Ishikawa (cell line): ENCODE results near the gene SHLD3.

ENCODE experiments used
- CEBPB ChIP-seq: IDR thresholded peaks from 2 replicates; pipeline ENCODE4 v1.6.1; 2012
- CREB1 ChIP-seq: IDR thresholded peaks from 2 replicates; pipeline ENCODE4 v1.6.1; 2012; ENCODE audit warnings: low read depth
- EGR1 ChIP-seq: IDR thresholded peaks from 2 replicates; pipeline ENCODE4 v1.6.1; 2012
- EP300 ChIP-seq: IDR thresholded peaks from 2 replicates; pipeline ENCODE4 v1.6.1; 2012; ENCODE audit warnings: borderline replicate concordance
- FOXM1 ChIP-seq: IDR thresholded peaks from 2 replicates; pipeline ENCODE4 v1.6.1; 2012; ENCODE audit warnings: low read depth, borderline replicate concordance
- MAX ChIP-seq: IDR thresholded peaks from 2 replicates; pipeline ENCODE4 v1.6.1; 2012
- NFIC ChIP-seq: IDR thresholded peaks from 2 replicates; pipeline ENCODE4 v1.6.1; 2012
- RAD21 ChIP-seq: IDR thresholded peaks from 2 replicates; pipeline ENCODE4 v1.6.1; 2012; ENCODE audit warnings: low read depth
- TAF1 ChIP-seq: IDR thresholded peaks from 2 replicates; pipeline ENCODE4 v1.6.1; 2012; ENCODE audit warnings: low read depth, mild to moderate bottlenecking
- TCF12 ChIP-seq: IDR thresholded peaks from 2 replicates; pipeline ENCODE4 v1.6.1; 2012; ENCODE audit warnings: low read depth
- TEAD4 ChIP-seq: IDR thresholded peaks from 2 replicates; pipeline ENCODE4 v1.6.1; 2012
- YY1 ChIP-seq: IDR thresholded peaks from 2 replicates; pipeline ENCODE4 v1.6.1; 2012; ENCODE audit warnings: low read depth
- ZBTB7A ChIP-seq: IDR thresholded peaks from 2 replicates; pipeline ENCODE4 v1.6.1; 2012; ENCODE audit warnings: low read depth
- TF ChIP-seq, protein P1 (sequence below): IDR thresholded peaks from 2 replicates; pipeline ENCODE4 v1.6.1; 2012; ENCODE audit warnings: low read depth, mild to moderate bottlenecking
- TF ChIP-seq, protein P2 (sequence below): IDR thresholded peaks from 2 replicates; pipeline ENCODE4 v1.6.1; 2012

Gene SHLD3

DNA sequence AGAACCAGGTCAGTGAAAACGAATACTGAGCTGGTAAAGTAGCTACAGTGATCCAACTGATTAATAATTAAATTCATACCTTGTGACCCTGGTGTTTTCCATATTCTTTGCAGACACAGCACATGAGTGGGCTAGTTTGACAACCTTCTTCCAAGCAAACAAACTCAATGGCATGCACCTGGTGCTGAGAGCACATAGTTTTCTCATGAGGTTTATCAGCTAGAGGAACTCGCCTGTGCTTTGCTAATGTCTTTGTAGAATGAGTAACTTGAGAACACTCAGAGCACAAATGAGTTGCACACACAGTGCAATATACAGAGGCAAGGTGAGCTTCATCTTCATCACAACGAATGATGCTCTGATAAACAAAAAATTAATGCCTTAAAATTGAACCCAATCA, 13.3 kb upstream of the SHLD3 start:
- no peak for TF ChIP-seq CEBPB
- TF ChIP-seq, protein P1, sequence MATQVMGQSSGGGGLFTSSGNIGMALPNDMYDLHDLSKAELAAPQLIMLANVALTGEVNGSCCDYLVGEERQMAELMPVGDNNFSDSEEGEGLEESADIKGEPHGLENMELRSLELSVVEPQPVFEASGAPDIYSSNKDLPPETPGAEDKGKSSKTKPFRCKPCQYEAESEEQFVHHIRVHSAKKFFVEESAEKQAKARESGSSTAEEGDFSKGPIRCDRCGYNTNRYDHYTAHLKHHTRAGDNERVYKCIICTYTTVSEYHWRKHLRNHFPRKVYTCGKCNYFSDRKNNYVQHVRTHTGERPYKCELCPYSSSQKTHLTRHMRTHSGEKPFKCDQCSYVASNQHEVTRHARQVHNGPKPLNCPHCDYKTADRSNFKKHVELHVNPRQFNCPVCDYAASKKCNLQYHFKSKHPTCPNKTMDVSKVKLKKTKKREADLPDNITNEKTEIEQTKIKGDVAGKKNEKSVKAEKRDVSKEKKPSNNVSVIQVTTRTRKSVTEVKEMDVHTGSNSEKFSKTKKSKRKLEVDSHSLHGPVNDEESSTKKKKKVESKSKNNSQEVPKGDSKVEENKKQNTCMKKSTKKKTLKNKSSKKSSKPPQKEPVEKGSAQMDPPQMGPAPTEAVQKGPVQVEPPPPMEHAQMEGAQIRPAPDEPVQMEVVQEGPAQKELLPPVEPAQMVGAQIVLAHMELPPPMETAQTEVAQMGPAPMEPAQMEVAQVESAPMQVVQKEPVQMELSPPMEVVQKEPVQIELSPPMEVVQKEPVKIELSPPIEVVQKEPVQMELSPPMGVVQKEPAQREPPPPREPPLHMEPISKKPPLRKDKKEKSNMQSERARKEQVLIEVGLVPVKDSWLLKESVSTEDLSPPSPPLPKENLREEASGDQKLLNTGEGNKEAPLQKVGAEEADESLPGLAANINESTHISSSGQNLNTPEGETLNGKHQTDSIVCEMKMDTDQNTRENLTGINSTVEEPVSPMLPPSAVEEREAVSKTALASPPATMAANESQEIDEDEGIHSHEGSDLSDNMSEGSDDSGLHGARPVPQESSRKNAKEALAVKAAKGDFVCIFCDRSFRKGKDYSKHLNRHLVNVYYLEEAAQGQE = no peak
- TF ChIP-seq TAF1 = no peak
- no peak for TF ChIP-seq FOXM1
- no peak for TF ChIP-seq NFIC

GRCh38 chr5:65612298-65612907, 12.4 kb upstream of the SHLD3 start:
- TF ChIP-seq RAD21 (no peak), CEBPB (0 out of 2 replicates have a peak, but pooled peaks have one; percentile 50), ZBTB7A (no peak), EP300 (no peak)

DNA sequence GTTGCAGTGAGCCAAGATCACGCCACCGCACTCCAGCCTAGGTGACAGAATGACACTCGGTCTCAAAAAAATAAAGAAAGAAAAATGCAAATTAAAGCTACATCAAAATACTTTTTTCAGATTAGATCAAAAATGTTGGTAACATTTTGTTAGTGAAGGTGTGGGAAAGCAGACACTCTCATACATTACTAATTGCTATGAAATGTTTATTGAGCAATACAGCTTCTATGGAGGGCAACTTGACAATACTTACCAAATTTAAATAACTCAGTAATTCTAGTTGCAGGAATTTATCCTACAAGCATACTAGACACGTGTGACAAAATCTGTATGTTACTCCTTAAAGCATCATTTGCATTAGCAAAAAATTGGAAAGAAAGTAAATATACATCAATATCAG, 4.8 kb upstream of the SHLD3 start:
- TF ChIP-seq EP300 (no peak), MAX (no peak), TAF1 (no peak), TEAD4 (no peak), NFIC (no peak), ZBTB7A (no peak), EGR1 (no peak), RAD21 (no peak), TCF12 (no peak), CEBPB (no peak), FOXM1 (no peak), CREB1 (no peak), YY1 (no peak)
- TF ChIP-seq, protein P1 = no peak
- TF ChIP-seq, protein P2, sequence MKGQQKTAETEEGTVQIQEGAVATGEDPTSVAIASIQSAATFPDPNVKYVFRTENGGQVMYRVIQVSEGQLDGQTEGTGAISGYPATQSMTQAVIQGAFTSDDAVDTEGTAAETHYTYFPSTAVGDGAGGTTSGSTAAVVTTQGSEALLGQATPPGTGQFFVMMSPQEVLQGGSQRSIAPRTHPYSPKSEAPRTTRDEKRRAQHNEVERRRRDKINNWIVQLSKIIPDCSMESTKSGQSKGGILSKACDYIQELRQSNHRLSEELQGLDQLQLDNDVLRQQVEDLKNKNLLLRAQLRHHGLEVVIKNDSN = no peak

DNA sequence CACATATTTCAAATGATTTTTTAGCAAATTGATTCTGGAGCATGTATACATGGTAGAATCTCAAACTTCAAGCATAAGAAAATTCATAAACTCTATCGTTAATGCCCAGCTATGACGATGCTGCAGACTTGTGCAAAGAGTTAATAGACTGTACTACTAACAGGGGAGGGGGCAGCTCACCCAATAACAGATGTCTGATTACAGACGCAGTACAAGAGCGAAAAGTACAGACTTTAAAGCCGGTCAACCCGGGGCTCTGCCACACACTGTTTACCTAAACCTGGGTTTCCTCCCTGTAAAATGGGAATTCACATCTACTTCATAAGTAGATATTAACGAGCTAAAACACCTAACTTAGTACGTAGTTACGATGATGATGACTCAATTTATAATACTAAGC, 1.3 kb upstream of the SHLD3 start:
- TF ChIP-seq TCF12 = no peak
- TF ChIP-seq EP300 = no peak
- TF ChIP-seq NFIC = no peak
- no peak for TF ChIP-seq ZBTB7A
- no peak for TF ChIP-seq RAD21
- no peak for TF ChIP-seq MAX
- no peak for TF ChIP-seq FOXM1
- TF ChIP-seq TAF1 = no peak
- TF ChIP-seq, protein P1 = no peak
- TF ChIP-seq YY1 = no peak
- TF ChIP-seq, protein P2 = no peak

GRCh38 chr5:65624025-65624570, 729 bp upstream of the SHLD3 start, which contains the start of gene TRIM23:
TSS of gene TRIM23 (minus strand) at chr5:65624333. CDS start at chr5:65624274, 59 bp downstream.
- TF ChIP-seq YY1 = peak; percentile 51; the same call in 1 of the 2 replicates
- TF ChIP-seq TEAD4 = no peak
- TF ChIP-seq CEBPB = no peak
- TF ChIP-seq FOXM1 = no peak
- peak; percentile 59; the same call in 1 of the 2 replicates for TF ChIP-seq TAF1
- TF ChIP-seq MAX = no peak; the same call in 1 of the 2 replicates
- no peak for TF ChIP-seq NFIC
